NCI-H128 (cell line): ENCODE measurements around the gene KLHL7.
A peak's percentile ranks its signal among the peaks of the same experiment; 100 is the strongest.

Experiments
- DNase-seq: peaks from one replicate; lab custom pipeline; 2025; ENCODE audit not compliant: unreplicated experiment; lab: John Stamatoyannopoulos, UW

KLHL7 gene

GRCh38 chr7:23105644-23106056 lies at the start of gene KLHL7:
TSS of gene KLHL7 (plus strand) at chr7:23105785. CDS start at chr7:23106027, 242 bp downstream.
- DNase-seq = peak; percentile 92

- no peak for DNase-seq
These were observed 47.0 kb upstream of the KLHL7 start for GRCh38 chr7:23058408-23059096.

- no peak for DNase-seq
These were observed 44.3 kb upstream of the KLHL7 start for GRCh38 chr7:23061327-23061726.

GRCh38 chr7:23062452-23062851 lies 43.1 kb upstream of the KLHL7 start:
- DNase-seq = no peak

GRCh38 chr7:23065974-23066373 lies 39.6 kb upstream of the KLHL7 start:
- no peak for DNase-seq

GRCh38 chr7:23067271-23067670 lies 38.3 kb upstream of the KLHL7 start:
- DNase-seq = no peak

GRCh38 chr7:23072048-23072447 lies 33.5 kb upstream of the KLHL7 start:
- DNase-seq = no peak

GRCh38 chr7:23072922-23073321 lies 32.7 kb upstream of the KLHL7 start:
- no peak for DNase-seq

- DNase-seq = no peak
These were observed 30.9 kb upstream of the KLHL7 start for GRCh38 chr7:23074443-23075261.

GRCh38 chr7:23075571-23075970 lies 30.0 kb upstream of the KLHL7 start:
- no peak for DNase-seq

GRCh38 chr7:23076772-23077171 lies 28.8 kb upstream of the KLHL7 start:
- no peak for DNase-seq

- DNase-seq = no peak
These were observed 12.5 kb upstream of the KLHL7 start for GRCh38 chr7:23093111-23093510.

GRCh38 chr7:23093546-23093945 lies 12.0 kb upstream of the KLHL7 start:
- no peak for DNase-seq

GRCh38 chr7:23096518-23097290 lies 8.9 kb upstream of the KLHL7 start:
- DNase-seq = no peak

- no peak for DNase-seq
These were observed 7.6 kb upstream of the KLHL7 start for GRCh38 chr7:23098029-23098428.

GRCh38 chr7:23098460-23098859 lies 7.1 kb upstream of the KLHL7 start:
- DNase-seq = no peak

GRCh38 chr7:23100697-23101096 lies 4.9 kb upstream of the KLHL7 start:
- DNase-seq = no peak

GRCh38 chr7:23105086-23105643 lies 420 bp upstream of the KLHL7 start:
- no peak for DNase-seq

GRCh38 chr7:23106057-23106822 lies 655 bp downstream of the KLHL7 start:
- DNase-seq = peak; percentile 31

GRCh38 chr7:23106823-23107663 lies 1.5 kb downstream of the KLHL7 start:
- no peak for DNase-seq
